Fibroblast of pulmonary artery (primary cell): ENCODE measurements around the gene LRP1B.

Experiments used
- DNase-seq: peaks from one replicate; pipeline ENCODE4 v3.0.0-alpha.2; 2010; ENCODE audit warnings: low read depth
- H3K4me3 ChIP-seq: replicated peaks from 2 replicates; pipeline ENCODE4 v1.5.1; 2011; ENCODE audit warnings: low read depth, mild to moderate bottlenecking, control low read depth, low read length, moderate library complexity
- TF ChIP-seq, protein P1 (sequence below): IDR thresholded peaks from 2 replicates; pipeline ENCODE4 v1.5.1; 2011; ENCODE audit warnings: mild to moderate bottlenecking, control low read depth, low read length, inconsistent platforms; ENCODE audit errors: missing control alignments

Gene LRP1B

DNA sequence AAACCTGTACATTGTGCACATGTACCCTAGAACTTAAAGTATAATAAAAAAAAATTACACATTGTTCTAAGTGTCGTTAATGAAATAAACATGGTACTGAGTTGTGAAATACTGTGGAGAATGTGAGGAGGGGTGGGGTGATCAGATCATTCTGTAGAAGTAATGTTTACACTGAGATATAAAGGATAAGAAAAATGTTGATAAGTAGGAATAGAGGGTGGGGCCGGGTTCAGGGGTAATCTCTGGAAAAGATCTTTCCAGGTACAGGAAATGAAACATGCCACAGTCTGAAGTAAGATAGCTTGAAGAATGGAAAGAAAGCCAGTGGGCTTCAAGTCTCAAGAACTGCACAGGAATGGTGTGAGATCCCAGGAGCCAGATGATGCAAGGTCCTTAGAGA lies 1482.4 kb downstream of the LRP1B start:
- TF ChIP-seq, protein P1, sequence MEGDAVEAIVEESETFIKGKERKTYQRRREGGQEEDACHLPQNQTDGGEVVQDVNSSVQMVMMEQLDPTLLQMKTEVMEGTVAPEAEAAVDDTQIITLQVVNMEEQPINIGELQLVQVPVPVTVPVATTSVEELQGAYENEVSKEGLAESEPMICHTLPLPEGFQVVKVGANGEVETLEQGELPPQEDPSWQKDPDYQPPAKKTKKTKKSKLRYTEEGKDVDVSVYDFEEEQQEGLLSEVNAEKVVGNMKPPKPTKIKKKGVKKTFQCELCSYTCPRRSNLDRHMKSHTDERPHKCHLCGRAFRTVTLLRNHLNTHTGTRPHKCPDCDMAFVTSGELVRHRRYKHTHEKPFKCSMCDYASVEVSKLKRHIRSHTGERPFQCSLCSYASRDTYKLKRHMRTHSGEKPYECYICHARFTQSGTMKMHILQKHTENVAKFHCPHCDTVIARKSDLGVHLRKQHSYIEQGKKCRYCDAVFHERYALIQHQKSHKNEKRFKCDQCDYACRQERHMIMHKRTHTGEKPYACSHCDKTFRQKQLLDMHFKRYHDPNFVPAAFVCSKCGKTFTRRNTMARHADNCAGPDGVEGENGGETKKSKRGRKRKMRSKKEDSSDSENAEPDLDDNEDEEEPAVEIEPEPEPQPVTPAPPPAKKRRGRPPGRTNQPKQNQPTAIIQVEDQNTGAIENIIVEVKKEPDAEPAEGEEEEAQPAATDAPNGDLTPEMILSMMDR: no peak
- no peak overlapping the region for H3K4me3 ChIP-seq
- DNase-seq: no peak

DNA sequence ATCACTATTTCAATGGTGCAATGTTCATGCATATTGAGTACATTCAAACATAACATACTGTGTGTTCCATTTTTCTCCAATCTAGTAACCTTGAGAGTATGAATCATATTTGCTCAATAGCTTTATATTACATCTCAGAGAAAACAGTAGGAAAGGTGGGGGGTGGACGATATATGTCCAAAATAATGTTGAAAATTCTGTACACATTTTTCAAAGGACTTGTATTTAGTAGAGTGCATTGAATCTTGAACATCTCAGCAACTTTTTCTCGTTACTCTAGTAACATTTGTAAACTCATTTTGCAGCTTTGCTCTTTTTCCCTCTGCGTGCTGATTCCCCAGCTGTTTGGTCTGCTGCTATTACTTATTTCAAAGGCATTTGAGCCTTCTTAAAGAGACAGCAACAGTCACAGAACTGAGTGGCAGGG lies 1487.0 kb downstream of the LRP1B start:
- TF ChIP-seq, protein P1: no peak
- H3K4me3 ChIP-seq: peak overlapping the region; percentile 13
- peak; percentile 68 for DNase-seq

DNA sequence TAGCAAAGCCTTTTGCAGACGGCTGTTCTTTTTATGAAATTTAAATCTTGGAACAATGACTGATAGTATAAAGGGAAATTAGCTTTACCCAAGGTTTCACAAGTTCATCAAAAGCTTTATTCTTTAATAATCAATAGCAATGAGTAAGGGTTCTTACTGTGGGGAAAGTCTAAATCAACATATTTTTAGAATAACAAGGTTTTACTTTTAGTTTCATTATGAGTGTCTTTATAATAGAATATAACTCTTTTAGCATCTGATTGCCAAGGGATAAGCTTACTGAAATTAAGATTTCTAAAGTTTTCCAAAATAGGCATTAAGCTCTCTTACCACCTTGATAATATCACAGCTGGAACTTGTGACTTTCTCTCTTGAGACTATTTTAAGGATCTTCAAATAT lies 1489.7 kb downstream of the LRP1B start:
- H3K4me3 ChIP-seq: no peak overlapping the region
- TF ChIP-seq, protein P1: no peak

DNA sequence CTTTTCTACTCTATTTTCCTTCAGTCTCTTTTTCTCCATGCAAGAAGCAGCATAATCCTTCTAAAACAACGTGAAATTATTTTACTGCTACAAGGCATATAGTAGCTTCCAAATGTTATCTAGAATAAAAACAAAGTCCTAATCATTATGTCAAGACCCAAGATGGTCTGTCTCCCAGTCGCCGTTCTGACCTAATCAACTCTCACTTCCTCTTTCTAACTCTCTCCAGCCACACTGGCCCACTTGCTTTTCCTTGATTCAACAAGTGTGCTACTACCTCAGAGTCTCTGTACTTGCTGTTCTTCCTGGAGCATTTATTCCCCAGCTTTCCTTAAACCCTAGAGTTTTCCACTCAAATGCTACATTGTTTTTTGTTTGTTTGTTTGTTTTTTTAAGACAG lies 1491.2 kb downstream of the LRP1B start:
- DNase-seq: no peak
- TF ChIP-seq, protein P1: no peak
- no peak overlapping the region for H3K4me3 ChIP-seq

More for the DNA sequence above, 1489.7 kb downstream of the LRP1B start:
- DNase-seq: no peak

DNA sequence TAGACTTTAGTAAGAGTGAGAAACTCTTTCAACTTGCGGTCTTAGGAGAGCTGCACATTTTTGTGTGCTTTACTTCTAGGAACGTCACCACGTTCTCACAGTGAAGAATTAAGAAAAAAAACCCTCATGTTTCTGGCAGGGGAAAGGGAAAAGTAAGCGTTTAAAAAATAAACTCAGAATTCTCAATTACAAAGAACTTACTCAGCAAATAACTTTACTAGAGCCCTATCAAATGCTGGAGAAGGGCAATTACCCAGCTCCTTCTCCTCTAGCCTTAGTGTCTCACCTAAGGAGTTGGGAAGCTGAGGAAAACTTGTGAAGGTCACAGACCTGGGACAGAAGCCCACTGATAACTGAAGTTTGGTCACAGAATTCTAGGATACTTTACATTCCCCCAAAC lies 1500.3 kb downstream of the LRP1B start:
- no peak for DNase-seq
- TF ChIP-seq, protein P1: no peak
- no peak overlapping the region for H3K4me3 ChIP-seq

DNA sequence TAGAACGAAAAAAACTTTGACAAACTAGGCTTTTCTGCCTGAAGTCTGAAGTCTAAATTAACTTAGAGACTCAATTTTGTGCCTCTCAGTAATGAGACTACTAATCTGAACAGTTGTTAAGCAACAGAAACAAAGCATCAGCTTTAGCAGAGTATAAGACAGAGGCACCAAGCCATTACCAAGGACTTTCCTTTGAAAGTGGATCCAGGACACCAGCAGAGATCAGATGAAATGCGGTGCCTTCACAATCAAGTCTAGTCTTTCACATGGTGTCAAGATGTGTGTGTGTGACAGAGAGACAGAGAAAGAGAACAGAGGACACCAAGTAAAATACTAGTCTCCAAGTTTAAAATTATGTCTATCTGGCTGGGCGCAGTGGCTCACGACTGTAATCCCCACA lies 1502.9 kb downstream of the LRP1B start:
- TF ChIP-seq, protein P1: no peak
- DNase-seq: no peak
- no peak overlapping the region for H3K4me3 ChIP-seq

- DNase-seq: no peak
- TF ChIP-seq, protein P1: no peak
- H3K4me3 ChIP-seq: no peak overlapping the region
Measured at GRCh38 chr2:140627136-140627535, 1503.7 kb downstream of the LRP1B start.
